HepG2 (cell line): Measurements from ENCODE around the gene ADAMTS17. TPM values are rescaled to one million over a fixed set of nuclear protein-coding genes. Genes with fewer than 3 reads are reported as not detected.

Experiments
- CBFB ChIP-seq: sonication (generic); formaldehyde crosslinking; IDR thresholded peaks from 2 replicates; pipeline ENCODE4 v1.4.0; 2020; ENCODE audit warnings: missing genetic modification reagents
- ELF4 ChIP-seq: sonication (generic); formaldehyde crosslinking; IDR thresholded peaks from 2 replicates; pipeline ENCODE4 v1.5.0; 2020; ENCODE audit warnings: missing genetic modification reagents, mild to moderate bottlenecking, moderate library complexity, borderline replicate concordance
- FOXK2 ChIP-seq: fragments of 450-650 bp; IDR thresholded peaks from 2 replicates; pipeline ENCODE4 v1.6.1; 2016
- MIER3 ChIP-seq: IDR thresholded peaks from 2 replicates; pipeline ENCODE4 v1.6.1; 2016; ENCODE audit warnings: missing compliant biosample characterization, borderline replicate concordance
- PBX3 ChIP-seq: sonication (generic); formaldehyde crosslinking; IDR thresholded peaks from 2 replicates; pipeline ENCODE4 v1.8.1; 2023; ENCODE audit warnings: missing genetic modification reagents, inconsistent platforms, borderline replicate concordance
- POGK ChIP-seq: sonication (generic); formaldehyde crosslinking; conservative IDR thresholded peaks from 2 replicates; pipeline ENCODE4 v1.8.0; 2022; ENCODE audit warnings: mild to moderate bottlenecking, moderate library complexity, missing genetic modification reagents
- RARA ChIP-seq: IDR thresholded peaks from 2 replicates; pipeline ENCODE4 v1.6.1; 2016; ENCODE audit warnings: missing genetic modification reagents, missing compliant biosample characterization
- RXRA ChIP-seq: sonication (generic); formaldehyde crosslinking; IDR thresholded peaks from 2 replicates; pipeline ENCODE4 v1.5.1; 2020; ENCODE audit warnings: missing genetic modification reagents
- SMAD1 ChIP-seq: sonication (generic); formaldehyde crosslinking; IDR thresholded peaks from 2 replicates; pipeline ENCODE4 v1.4.0; 2020; ENCODE audit warnings: missing genetic modification reagents, low read depth, mild to moderate bottlenecking, borderline replicate concordance
- ZMYM3 ChIP-seq: sonication (generic); formaldehyde crosslinking; IDR thresholded peaks from 2 replicates; pipeline ENCODE4 v1.5.1; 2020; ENCODE audit warnings: mild to moderate bottlenecking, missing genetic modification reagents
- ZNF382 ChIP-seq: sonication (generic); formaldehyde crosslinking; IDR thresholded peaks from 2 replicates; pipeline ENCODE4 v1.5.0; 2020; ENCODE audit warnings: missing genetic modification reagents, mild to moderate bottlenecking, borderline replicate concordance
- ZNF747 ChIP-seq: sonication (generic); formaldehyde crosslinking; IDR thresholded peaks from 2 replicates; pipeline ENCODE4 v1.8.1; 2023; ENCODE audit warnings: missing genetic modification reagents, mild to moderate bottlenecking, borderline replicate concordance
- ZNF766 ChIP-seq: sonication (generic); formaldehyde crosslinking; IDR thresholded peaks from 2 replicates; pipeline ENCODE4 v1.5.0; 2020; ENCODE audit warnings: missing genetic modification reagents, borderline replicate concordance
- ZNF772 ChIP-seq: sonication (generic); formaldehyde crosslinking; IDR thresholded peaks from 2 replicates; pipeline ENCODE4 v1.5.0; 2020; ENCODE audit warnings: mild to moderate bottlenecking, missing genetic modification reagents
- polyA plus RNA-seq, 8 experiments: library from polyadenylated mRNA; depleted of rRNA in 3 of 8; stranded (reverse) in 7 of 8; unstranded in 1 of 8; fragments of >200 nt; fragmentation: Illumina TruSeq in 4 of 8; extraction: Trizol in 4 of 8; gene quantifications; 2 replicates each; pipeline versions ENCODE4 v1.2.1 to v1.2.3, GENCODE V29; 2011 to 2016; ENCODE audit warnings: low read depth in 4 of 8, missing spikeins in 1 of 8, mixed read lengths in 1 of 8; ENCODE audit not compliant: insufficient read depth in 1 of 8
- total RNA-seq, 5 experiments: library from RNA; depleted of rRNA; stranded (reverse); fragments of >200 nt; fragmentation: Illumina TruSeq; extraction: Trizol; gene quantifications; 2 replicates each; pipeline ENCODE4 v1.2.3, GENCODE V29; 2016; ENCODE audit warnings: low read depth in 1 of 5
- TF ChIP-seq, protein P1 (sequence below): sonication (generic); formaldehyde crosslinking; IDR thresholded peaks from 2 replicates; pipeline ENCODE4 v1.4.0; 2020; ENCODE audit warnings: mild to moderate bottlenecking, missing genetic modification reagents
- TF ChIP-seq, protein P2 (sequence below): sonication (generic); formaldehyde crosslinking; IDR thresholded peaks from 2 replicates; pipeline ENCODE4 v1.4.0; 2020; ENCODE audit warnings: missing genetic modification reagents
- TF ChIP-seq, protein P3 (sequence below): IDR thresholded peaks from 2 replicates; pipeline ENCODE4 v1.6.1; 2016; ENCODE audit warnings: control low read depth
- TF ChIP-seq, protein P4 (sequence below): sonication (generic); formaldehyde crosslinking; IDR thresholded peaks from 2 replicates; pipeline ENCODE4 v1.4.0; 2020; ENCODE audit warnings: mild to moderate bottlenecking, missing genetic modification reagents

ADAMTS17 gene
- total and polyA plus RNA-seq, 2 of the 13 experiments (the other 11 are each of a cell fraction or from before 2014, with no cell fraction given), result 0.02 to 0.04 TPM

- TF ChIP-seq RXRA, result 0 out of 2 replicates have a peak, but pooled peaks have one; percentile 34
- TF ChIP-seq, protein P1, sequence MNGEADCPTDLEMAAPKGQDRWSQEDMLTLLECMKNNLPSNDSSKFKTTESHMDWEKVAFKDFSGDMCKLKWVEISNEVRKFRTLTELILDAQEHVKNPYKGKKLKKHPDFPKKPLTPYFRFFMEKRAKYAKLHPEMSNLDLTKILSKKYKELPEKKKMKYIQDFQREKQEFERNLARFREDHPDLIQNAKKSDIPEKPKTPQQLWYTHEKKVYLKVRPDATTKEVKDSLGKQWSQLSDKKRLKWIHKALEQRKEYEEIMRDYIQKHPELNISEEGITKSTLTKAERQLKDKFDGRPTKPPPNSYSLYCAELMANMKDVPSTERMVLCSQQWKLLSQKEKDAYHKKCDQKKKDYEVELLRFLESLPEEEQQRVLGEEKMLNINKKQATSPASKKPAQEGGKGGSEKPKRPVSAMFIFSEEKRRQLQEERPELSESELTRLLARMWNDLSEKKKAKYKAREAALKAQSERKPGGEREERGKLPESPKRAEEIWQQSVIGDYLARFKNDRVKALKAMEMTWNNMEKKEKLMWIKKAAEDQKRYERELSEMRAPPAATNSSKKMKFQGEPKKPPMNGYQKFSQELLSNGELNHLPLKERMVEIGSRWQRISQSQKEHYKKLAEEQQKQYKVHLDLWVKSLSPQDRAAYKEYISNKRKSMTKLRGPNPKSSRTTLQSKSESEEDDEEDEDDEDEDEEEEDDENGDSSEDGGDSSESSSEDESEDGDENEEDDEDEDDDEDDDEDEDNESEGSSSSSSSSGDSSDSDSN, result peak; percentile 80
- TF ChIP-seq RARA (CRISPR knock-in tag), result 0 out of 2 replicates have a peak, but pooled peaks have one; percentile 17
- TF ChIP-seq MIER3 (CRISPR knock-in tag), result no peak
- TF ChIP-seq, protein P2, sequence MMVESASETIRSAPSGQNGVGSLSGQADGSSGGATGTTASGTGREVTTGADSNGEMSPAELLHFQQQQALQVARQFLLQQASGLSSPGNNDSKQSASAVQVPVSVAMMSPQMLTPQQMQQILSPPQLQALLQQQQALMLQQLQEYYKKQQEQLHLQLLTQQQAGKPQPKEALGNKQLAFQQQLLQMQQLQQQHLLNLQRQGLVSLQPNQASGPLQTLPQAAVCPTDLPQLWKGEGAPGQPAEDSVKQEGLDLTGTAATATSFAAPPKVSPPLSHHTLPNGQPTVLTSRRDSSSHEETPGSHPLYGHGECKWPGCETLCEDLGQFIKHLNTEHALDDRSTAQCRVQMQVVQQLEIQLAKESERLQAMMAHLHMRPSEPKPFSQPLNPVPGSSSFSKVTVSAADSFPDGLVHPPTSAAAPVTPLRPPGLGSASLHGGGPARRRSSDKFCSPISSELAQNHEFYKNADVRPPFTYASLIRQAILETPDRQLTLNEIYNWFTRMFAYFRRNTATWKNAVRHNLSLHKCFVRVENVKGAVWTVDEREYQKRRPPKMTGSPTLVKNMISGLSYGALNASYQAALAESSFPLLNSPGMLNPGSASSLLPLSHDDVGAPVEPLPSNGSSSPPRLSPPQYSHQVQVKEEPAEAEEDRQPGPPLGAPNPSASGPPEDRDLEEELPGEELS (CRISPR knock-in tag), result peak; percentile 34; the same call in 1 of the 2 replicates
- TF ChIP-seq FOXK2, result no peak
- TF ChIP-seq ZNF772, result peak; percentile 94
- TF ChIP-seq, protein P3, sequence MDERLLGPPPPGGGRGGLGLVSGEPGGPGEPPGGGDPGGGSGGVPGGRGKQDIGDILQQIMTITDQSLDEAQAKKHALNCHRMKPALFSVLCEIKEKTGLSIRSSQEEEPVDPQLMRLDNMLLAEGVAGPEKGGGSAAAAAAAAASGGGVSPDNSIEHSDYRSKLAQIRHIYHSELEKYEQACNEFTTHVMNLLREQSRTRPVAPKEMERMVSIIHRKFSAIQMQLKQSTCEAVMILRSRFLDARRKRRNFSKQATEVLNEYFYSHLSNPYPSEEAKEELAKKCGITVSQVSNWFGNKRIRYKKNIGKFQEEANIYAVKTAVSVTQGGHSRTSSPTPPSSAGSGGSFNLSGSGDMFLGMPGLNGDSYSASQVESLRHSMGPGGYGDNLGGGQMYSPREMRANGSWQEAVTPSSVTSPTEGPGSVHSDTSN (CRISPR knock-in tag), result no peak
- TF ChIP-seq PBX3 (CRISPR knock-in tag), result no peak
- peak; percentile 85 for TF ChIP-seq ZNF747 (CRISPR knock-in tag)
- peak; percentile 85 for TF ChIP-seq POGK (CRISPR knock-in tag)
- 0 out of 2 replicates have a peak, but pooled peaks have one; percentile 43 for TF ChIP-seq ZMYM3 (CRISPR knock-in tag)
- TF ChIP-seq, protein P4, sequence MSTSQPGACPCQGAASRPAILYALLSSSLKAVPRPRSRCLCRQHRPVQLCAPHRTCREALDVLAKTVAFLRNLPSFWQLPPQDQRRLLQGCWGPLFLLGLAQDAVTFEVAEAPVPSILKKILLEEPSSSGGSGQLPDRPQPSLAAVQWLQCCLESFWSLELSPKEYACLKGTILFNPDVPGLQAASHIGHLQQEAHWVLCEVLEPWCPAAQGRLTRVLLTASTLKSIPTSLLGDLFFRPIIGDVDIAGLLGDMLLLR, result peak; percentile 89
- TF ChIP-seq ZNF766 (CRISPR knock-in tag), result peak; percentile 88; the same call in 1 of the 2 replicates
- TF ChIP-seq CBFB, result 0 out of 2 replicates have a peak, but pooled peaks have one; percentile 27
- no peak for TF ChIP-seq SMAD1
- no peak for TF ChIP-seq ELF4 (CRISPR knock-in tag)
- TF ChIP-seq ZNF382, result no peak
These were observed 210.2 kb downstream of the ADAMTS17 start (continued) for GRCh38 chr15:100131321-100132224.
